GM18519 (cell line): Measurements from ENCODE around the gene DNAJC3.

ENCODE experiments used
- ATAC-seq: cut with Tn5 transposase; IDR thresholded peaks from one replicate; pipeline ENCODE4 v1.9.1; 2021; ENCODE audit warnings: mild to moderate bottlenecking, moderate library complexity; ENCODE audit not compliant: unreplicated experiment, low FRiP score

The DNAJC3 gene

DNA sequence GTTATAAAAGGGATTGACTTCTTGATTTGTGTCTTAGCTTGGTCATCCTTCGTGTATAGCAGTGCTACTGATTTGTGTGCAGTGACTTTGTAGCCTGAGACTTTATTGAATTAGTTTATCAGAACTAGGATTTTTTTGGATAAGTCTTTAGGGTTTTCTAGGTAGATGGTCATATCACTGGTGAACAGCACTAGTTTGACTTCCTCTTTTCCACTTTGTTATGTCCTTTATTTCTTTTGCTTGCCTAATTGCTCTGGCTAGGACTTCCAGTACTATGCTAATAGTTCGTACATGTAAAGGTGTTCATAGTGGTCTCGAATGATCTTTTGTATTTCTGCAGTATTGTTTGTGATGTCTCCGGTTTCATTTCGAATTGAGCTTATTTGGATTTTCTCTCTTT is 145.4 kb downstream of the DNAJC3 start:
- ATAC-seq, result no peak

DNA sequence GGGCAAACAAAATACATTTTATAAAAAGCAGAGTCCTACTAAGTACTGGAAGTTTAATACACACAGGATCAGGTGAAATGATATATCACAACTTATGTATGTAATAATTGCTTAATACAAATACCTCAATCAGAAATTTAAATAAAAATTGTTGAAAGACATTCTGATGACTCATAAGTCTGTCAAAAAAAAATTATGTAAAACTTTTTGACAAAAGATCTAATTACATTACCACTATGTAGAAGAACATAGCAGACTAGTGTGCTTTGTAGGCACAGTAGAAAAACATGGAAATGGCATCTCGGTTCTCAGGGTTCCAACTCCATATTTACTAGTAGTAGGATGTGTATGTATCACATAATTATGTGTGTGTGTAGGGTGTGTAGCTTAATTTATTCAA is 156.2 kb downstream of the DNAJC3 start:
- no peak for ATAC-seq

DNA sequence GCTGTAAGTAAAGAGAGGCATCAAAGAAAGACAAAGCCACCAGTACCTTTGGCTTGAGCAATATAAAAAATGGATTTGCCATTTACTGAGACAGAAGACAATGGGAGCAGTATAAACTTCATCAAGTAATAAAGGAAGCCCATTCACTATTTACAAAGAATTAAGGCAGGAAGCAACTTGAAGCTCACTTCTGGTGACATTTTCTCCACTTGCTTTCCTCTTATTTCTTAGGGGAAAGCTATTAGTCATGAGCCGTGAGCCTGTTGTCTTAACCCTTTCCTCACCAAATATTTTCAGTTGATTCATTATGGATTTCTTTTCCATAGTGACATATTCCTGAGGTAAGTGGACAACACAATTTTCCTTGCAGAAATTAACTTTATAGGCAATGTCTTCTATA is 156.8 kb downstream of the DNAJC3 start:
- no peak for ATAC-seq

DNA sequence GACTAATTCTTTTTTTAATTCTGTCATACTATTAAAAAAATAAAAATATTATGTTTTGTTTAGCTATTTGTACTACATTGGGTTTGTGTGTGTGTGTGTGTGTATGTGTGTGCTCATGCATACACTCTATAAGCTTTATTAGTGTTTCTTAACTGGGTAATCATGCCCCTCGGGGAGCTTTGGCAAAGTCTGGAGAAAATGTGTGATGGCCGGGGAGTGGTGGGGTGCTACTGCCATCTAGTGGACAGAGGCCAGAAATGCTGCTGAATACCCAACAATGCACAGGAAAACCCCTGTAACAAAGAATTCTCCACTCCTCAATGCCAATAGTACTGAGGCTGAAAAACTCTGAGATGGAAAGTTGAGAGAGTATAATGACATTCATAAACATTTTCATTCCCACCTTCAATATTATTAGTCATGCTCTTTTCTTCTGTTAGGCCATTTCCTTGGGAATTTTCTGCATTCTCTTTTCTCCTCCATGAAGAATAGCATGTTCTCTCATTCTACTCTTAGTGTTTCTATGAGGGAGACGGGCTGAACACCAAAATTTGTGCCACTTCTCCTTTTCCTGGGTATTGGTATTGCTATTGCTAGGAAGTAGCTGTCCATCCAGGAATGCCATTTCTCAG is 157.3 kb downstream of the DNAJC3 start:
- peak; percentile 57 for ATAC-seq

DNA sequence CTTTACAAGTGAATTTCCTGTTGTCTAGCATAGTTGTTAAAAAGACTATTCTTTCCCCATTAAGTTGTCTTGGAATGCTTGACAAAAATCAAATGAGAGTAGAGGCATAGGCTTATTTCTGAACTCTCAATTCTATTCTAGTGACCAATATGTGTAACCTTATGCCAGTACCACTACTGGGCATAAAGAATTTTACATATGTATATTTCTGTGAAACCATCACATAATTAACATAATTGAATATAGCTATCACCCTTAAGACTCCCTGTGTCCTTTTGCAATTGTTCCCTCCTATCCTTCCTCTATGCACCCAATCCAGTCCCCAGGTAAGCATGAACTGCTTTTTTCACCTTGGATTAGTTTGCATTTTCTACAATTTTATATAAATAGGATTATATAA is 165.0 kb downstream of the DNAJC3 start:
- ATAC-seq, result no peak

GRCh38 chr13:95842898-95843297 is 166.0 kb downstream of the DNAJC3 start:
- ATAC-seq, result no peak
